HUES48 (cell line): ENCODE data around the gene NCSTN.

Source experiments
- H3K27ac ChIP-seq: one replicate; pipeline ENCODE4 v1.7.0; 2013; ENCODE audit warnings: low read depth, low read length, inconsistent platforms
- H3K27me3 ChIP-seq: 2 replicates; pipeline ENCODE4 v1.6.1; 2013; ENCODE audit warnings: mild to moderate bottlenecking, low read length; ENCODE audit not compliant: control insufficient read depth, insufficient read depth
- H3K36me3 ChIP-seq: 2 replicates; pipeline ENCODE4 v1.6.1; 2013; ENCODE audit warnings: low read length; ENCODE audit not compliant: control insufficient read depth, insufficient read depth
- H3K4me1 ChIP-seq: 2 replicates; pipeline ENCODE4 v1.6.1; 2013; ENCODE audit warnings: mild to moderate bottlenecking, low read length; ENCODE audit not compliant: control insufficient read depth, insufficient read depth
- H3K4me3 ChIP-seq: 2 replicates; pipeline ENCODE4 v1.5.1; 2013; ENCODE audit warnings: mild to moderate bottlenecking, low read depth, low read length
- H3K9ac ChIP-seq: 2 replicates; pipeline ENCODE4 v1.6.1; 2013; ENCODE audit warnings: mild to moderate bottlenecking, low read depth, low read length, moderate library complexity
- H3K9me3 ChIP-seq: 2 replicates; pipeline ENCODE4 v1.6.1; 2013; ENCODE audit warnings: low read length; ENCODE audit not compliant: control insufficient read depth, insufficient read depth

The NCSTN gene

DNA sequence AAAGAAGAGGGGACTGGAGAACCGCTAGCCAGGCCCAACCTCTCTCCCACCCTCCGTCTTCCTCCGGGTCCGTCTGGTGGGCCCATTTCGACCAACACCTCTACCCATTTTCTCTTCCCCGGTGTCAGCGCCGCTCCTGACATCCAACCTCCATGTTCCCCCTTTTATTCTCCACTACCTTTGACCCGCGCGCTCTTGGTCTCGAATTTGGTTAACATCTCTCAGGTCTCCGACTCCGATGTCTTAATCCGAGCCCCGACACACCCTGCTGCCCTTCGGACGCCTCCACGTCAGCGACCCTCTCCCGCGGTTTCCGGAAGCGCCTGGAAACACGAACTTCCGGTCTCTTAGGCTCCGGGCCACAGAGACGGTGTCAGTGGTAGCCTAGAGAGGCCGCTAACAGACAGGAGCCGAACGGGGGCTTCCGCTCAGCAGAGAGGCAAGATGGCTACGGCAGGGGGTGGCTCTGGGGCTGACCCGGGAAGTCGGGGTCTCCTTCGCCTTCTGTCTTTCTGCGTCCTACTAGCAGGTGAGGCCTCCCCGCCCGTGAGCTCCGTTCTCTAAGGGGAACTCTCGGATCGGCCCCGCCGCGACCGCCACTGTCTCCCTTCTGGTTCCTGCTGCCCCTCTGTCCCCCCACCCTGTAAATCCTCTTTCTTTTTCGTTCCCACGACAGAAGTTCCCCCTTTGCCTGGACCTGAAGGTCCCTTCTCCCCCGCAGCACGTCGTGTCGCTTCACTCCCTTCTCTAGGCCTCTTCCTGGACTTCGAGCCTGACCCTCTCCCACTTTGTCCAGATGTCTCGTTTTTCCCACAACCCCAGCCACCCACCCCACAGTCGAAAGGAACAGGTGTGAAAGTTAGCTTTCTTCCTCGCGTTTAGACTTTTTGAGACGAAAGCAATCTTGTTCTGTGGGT lies at the start of gene NCSTN, which contains the start of gene COPA:
NCSTN (plus strand) TSS at position 431 of the 917 bp plus-strand sequence; CDS start at position 445, 14 bp downstream.
COPA (minus strand) TSS at position 298 of the 917 bp plus-strand sequence; CDS start at position 218, 80 bp downstream.
- Histone ChIP-seq H3K4me1 (peaks cover 10% of the 10 kb centered on the region; the same call in 1 of the 2 replicates), H3K27ac (peak within 1 kb of the TSS; percentile 80), H3K9ac (peak within 1 kb of the TSS; percentile 85), H3K36me3 (peaks cover 54% of the 10 kb centered on the region), H3K9me3 (no peaks in the 10 kb centered on the region), H3K4me3 (peak within 1 kb of the TSS; percentile 94), H3K27me3 (no peaks in the 10 kb centered on the region)

DNA sequence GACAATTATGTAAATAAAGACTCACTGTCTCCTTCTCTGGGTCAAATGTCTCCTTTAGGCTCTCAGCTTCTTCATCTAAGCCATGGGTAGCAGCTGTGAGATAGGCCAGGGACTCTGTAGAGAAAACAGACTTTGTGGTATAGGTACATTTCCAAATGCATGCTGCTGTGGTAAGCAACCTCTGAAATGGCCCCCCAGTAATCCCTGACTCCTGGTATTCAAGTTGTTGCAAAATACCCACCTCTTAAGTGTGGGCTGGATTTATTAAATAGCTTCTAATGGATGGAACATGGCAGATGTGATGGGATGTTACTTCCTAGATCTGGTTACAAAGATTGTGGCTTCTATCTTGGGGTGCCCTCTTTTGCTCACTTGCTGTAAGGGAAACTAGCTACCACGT lies 47.1 kb upstream of the NCSTN start:
- H3K27me3 ChIP-seq, result no peaks in the 10 kb centered on the region
- H3K36me3 ChIP-seq, result peaks cover 97% of the 10 kb centered on the region
- no peaks in the 10 kb centered on the region for H3K4me1 ChIP-seq
- H3K4me3 ChIP-seq, result no peak overlapping the region
- H3K9me3 ChIP-seq, result no peaks in the 10 kb centered on the region
- H3K27ac ChIP-seq, result no peak overlapping the region
- no peak overlapping the region for H3K9ac ChIP-seq

DNA sequence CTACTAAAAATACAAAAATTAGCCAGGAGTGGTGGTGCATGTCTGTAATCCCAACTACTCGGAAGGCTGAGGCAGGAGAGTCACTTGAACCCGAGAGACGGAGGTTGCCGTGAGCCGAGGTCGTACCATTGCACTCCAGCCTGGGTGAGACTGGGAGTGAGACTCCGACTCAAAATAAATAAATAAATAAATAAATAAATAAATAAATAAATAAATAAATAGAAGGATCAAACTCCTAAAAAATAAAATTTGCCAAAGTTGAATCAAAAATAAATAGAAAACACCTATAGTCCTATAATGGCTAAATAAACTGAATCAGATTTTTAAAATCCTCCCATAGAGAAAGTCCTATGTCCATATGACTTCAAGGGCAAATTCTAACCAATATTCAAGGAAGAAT lies 43.0 kb upstream of the NCSTN start:
- Histone ChIP-seq H3K4me3 (no peak overlapping the region), H3K4me1 (no peaks in the 10 kb centered on the region), H3K9me3 (no peaks in the 10 kb centered on the region), H3K27ac (no peak overlapping the region), H3K9ac (no peak overlapping the region), H3K27me3 (no peaks in the 10 kb centered on the region), H3K36me3 (peaks cover 91% of the 10 kb centered on the region)

DNA sequence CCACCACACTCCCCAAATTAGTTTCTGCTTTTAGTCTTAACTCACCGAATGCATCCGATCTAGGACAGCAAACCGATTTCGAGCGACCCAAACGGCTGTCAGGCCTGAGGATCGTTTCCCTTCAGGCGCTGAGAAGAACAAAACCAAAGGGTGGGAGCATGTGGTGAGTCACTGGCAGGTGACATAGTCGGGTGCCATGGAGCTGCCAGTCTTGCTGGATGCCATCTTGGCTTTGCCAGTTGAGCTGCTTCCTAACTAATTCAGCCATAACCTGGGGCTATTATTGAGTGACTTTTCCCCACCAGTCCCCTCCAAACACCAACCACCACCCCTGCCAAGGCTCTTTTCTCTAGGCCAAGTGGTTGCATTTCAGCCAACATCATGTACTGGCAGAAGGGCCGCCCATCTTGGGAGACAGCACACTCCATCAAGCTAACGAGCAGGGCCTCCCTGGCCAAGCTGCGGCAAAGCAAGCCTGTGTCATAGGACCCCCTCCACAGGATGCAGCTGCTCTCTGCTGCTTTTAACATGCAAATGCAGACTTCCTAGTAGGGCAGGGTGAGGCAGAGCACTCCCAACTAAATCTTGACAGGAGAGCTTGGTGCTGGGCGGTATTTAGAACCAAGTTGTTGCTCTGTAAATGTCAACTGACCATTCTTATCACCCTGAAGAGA lies 35.9 kb upstream of the NCSTN start:
- Histone ChIP-seq H3K9me3 (no peaks in the 10 kb centered on the region), H3K27me3 (no peaks in the 10 kb centered on the region), H3K4me3 (0 out of 2 replicates have a peak overlapping the region, but pooled peaks have one; percentile 20), H3K4me1 (peaks cover 29% of the 10 kb centered on the region), H3K9ac (no peak overlapping the region), H3K36me3 (peaks cover 85% of the 10 kb centered on the region), H3K27ac (peak overlapping the region; percentile 54)

DNA sequence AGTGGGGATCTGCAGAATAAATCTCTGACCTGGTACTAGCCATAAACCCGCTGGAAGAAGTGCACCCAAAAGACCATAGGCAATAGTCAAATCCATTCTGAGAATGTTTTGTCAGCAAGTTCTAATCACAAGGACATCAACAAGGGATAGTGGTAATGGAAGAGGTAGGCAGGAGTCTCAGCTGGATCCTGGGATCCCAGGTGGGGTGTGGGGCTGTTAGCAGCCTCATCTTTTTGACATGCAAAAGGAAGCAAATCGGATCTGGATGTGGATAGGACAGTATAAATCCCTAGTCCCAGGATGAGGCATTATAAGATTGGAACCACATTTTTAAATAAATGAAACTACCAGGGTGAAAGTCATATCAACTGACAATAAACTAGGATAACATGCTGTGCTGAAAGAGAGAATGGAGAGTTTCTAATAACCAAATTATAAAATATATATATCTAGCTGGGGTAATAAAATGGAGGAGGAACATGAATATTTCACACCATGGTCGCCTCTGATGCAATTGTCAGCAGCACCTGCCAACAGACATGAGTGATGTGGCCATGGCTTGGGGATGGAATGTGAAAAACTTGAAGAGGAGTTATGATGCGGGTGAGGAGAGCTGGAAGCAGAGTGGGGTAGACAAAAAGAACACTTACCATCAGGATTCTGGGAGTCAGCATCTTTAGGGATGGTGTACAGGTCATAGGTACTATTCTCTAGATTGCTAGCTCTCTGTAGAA lies 34.6 kb upstream of the NCSTN start:
- Histone ChIP-seq H3K36me3 (peaks cover 86% of the 10 kb centered on the region), H3K4me3 (no peak overlapping the region), H3K27me3 (no peaks in the 10 kb centered on the region), H3K9me3 (no peaks in the 10 kb centered on the region), H3K27ac (peak overlapping the region; percentile 54), H3K9ac (no peak overlapping the region), H3K4me1 (peaks cover 29% of the 10 kb centered on the region)

DNA sequence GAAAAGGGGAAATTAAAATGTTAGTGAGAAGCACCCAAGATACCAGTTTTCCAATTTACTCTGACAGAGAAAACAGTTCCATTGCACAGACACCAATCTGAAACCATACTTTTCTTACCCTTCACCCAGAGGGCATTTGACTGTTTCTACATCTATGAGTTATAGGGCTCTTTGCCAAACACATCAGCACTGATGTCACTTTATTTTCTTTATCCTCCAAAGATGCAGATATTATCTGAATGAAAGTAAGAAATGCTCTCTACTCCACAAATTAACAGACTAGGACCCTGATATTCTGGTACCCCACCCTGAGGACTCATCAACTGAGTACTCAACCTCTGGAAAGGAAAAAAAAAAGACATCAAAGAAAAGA lies 34.0 kb upstream of the NCSTN start:
- no peaks in the 10 kb centered on the region for H3K9me3 ChIP-seq
- H3K27me3 ChIP-seq, result no peaks in the 10 kb centered on the region
- H3K4me1 ChIP-seq, result peaks cover 29% of the 10 kb centered on the region
- H3K36me3 ChIP-seq, result peaks cover 88% of the 10 kb centered on the region
- no peak overlapping the region for H3K4me3 ChIP-seq
- H3K27ac ChIP-seq, result no peak overlapping the region
- no peak overlapping the region for H3K9ac ChIP-seq

DNA sequence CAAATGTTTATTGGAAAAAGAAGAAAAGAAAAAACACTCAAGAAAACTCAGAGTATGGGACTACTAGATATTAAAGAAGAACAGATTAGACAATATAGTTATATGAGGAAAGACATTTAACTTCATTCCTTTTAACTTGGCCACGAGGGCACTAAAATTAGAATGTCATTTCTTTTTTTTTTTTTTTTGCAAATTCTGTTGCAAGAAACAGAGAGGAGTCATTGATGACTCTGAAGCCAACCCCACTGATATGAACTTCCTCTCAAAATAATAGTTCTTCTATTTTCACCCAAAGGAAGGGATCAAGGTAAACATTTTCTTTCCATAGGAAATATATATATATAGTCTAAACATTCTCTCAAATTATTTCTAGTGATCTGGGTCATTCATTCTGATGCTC lies 33.6 kb upstream of the NCSTN start:
- no peak overlapping the region for H3K9ac ChIP-seq
- no peaks in the 10 kb centered on the region for H3K27me3 ChIP-seq
- H3K9me3 ChIP-seq, result no peaks in the 10 kb centered on the region
- no peak overlapping the region for H3K27ac ChIP-seq
- H3K4me1 ChIP-seq, result peaks cover 29% of the 10 kb centered on the region
- no peak overlapping the region for H3K4me3 ChIP-seq
- H3K36me3 ChIP-seq, result peaks cover 90% of the 10 kb centered on the region

DNA sequence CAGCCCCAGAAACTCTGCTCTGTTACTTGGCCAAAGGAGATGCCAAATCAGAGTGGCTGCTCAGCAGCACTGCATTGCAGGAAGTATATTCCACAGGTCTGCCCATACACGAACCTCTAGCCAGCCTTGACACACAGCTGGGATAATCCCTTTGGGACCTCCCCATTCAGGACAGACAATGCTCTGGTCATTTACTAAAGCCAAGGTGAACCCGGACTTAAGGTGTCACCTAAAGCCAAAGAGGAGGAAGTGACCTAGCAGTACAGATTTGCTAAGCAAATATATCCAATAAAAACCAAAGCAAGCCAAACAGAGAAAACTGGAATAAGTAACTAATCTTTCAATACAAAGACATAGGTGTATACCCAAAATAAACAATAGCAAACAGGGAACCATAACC lies 27.8 kb upstream of the NCSTN start:
- no peaks in the 10 kb centered on the region for H3K27me3 ChIP-seq
- H3K4me1 ChIP-seq, result no peaks in the 10 kb centered on the region
- H3K36me3 ChIP-seq, result peaks cover 86% of the 10 kb centered on the region
- no peak overlapping the region for H3K27ac ChIP-seq
- H3K4me3 ChIP-seq, result no peak overlapping the region
- no peak overlapping the region for H3K9ac ChIP-seq
- no peaks in the 10 kb centered on the region for H3K9me3 ChIP-seq

DNA sequence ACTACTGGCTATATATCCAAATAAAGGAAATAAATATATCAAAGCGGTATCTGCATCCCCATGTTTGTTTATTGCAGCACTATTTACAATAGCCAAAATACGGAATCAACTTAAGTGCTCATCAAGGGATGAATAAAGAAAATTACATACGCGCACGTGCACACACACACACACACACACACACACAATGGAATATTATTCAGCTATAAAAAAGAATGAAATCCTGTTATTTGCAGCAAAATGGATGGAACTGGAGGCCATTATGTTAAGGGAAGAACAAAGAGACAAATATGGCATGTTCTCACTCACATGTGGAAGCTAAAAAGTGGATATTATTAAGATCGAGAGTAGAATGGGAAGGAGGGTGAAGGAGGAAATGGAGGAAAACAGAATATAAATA lies 20.4 kb upstream of the NCSTN start:
- H3K27ac ChIP-seq, result no peak overlapping the region
- H3K9ac ChIP-seq, result no peak overlapping the region
- H3K36me3 ChIP-seq, result peaks cover 82% of the 10 kb centered on the region
- no peaks in the 10 kb centered on the region for H3K27me3 ChIP-seq
- H3K4me1 ChIP-seq, result no peaks in the 10 kb centered on the region
- no peaks in the 10 kb centered on the region for H3K9me3 ChIP-seq
- H3K4me3 ChIP-seq, result no peak overlapping the region

DNA sequence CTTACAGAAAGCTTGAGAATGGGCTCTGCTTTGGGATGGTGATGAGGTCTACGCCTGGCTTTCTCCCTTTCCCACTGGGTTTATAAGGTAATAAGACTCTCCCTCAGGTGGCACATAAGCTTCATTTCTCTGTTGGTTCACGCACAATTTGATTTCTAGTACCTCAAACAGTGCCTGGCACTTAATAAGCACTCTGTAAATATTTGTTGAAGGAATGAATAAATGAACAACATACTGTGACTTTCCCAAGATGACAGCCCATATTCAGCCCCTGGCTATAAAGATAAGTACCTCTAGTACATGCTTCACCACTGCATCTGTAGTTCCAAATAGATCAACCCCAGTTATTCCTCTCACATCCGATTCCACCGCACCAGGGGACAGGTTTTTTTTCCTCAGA lies 17.9 kb upstream of the NCSTN start:
- H3K27ac ChIP-seq, result no peak overlapping the region
- no peaks in the 10 kb centered on the region for H3K9me3 ChIP-seq
- no peaks in the 10 kb centered on the region for H3K4me1 ChIP-seq
- no peaks in the 10 kb centered on the region for H3K27me3 ChIP-seq
- peaks cover 89% of the 10 kb centered on the region for H3K36me3 ChIP-seq
- H3K9ac ChIP-seq, result no peak overlapping the region
- no peak overlapping the region for H3K4me3 ChIP-seq
